ENCODE measurements around the gene CDH15. TPM values are rescaled to one million over a fixed set of nuclear protein-coding genes. Genes with fewer than 3 reads are reported as not detected.

Gene CDH15
- polyA plus RNA-seq, 1 donor from 2014 or later = not detected

- H3K9ac ChIP-seq (ENCODE audit: low read length) = no peak overlapping the region
- no peaks in the 10 kb centered on the region for H3K79me2 ChIP-seq (replicated peaks; ENCODE audit: insufficient read depth, low read length)
- H3K4me2 ChIP-seq (ENCODE audit: low read length) = no peak overlapping the region
- no peaks in the 10 kb centered on the region for H3K9me2 ChIP-seq (ENCODE audit: insufficient read depth, low read length)
- no peak for TF ChIP-seq TAF1 (IDR thresholded peaks at IDR 0.05; ENCODE audit: low read depth)
- no peak for TF ChIP-seq EP300 (conservative IDR thresholded peaks at IDR 0.05; ENCODE audit: poor library complexity, severe bottlenecking)
- no peak for TF ChIP-seq MXI1 (conservative IDR thresholded peaks at IDR 0.05; ENCODE audit: poor library complexity, severe bottlenecking)
- TF ChIP-seq RAD21 (conservative IDR thresholded peaks at IDR 0.05) = no peak
- no peak for TF ChIP-seq CTCF (IDR thresholded peaks at IDR 0.05; ENCODE audit: poor library complexity, severe bottlenecking)
- no peak for TF ChIP-seq SMC3 (conservative IDR thresholded peaks at IDR 0.05; ENCODE audit: poor library complexity)
- no peak for TF ChIP-seq EZH2 (IDR thresholded peaks at IDR 0.05; ENCODE audit: borderline replicate concordance, insufficient read depth, low read length, poor library complexity, severe bottlenecking)
- TF ChIP-seq POLR2AphosphoS5 (IDR thresholded peaks at IDR 0.05) = no peak
- TF ChIP-seq, protein P1, sequence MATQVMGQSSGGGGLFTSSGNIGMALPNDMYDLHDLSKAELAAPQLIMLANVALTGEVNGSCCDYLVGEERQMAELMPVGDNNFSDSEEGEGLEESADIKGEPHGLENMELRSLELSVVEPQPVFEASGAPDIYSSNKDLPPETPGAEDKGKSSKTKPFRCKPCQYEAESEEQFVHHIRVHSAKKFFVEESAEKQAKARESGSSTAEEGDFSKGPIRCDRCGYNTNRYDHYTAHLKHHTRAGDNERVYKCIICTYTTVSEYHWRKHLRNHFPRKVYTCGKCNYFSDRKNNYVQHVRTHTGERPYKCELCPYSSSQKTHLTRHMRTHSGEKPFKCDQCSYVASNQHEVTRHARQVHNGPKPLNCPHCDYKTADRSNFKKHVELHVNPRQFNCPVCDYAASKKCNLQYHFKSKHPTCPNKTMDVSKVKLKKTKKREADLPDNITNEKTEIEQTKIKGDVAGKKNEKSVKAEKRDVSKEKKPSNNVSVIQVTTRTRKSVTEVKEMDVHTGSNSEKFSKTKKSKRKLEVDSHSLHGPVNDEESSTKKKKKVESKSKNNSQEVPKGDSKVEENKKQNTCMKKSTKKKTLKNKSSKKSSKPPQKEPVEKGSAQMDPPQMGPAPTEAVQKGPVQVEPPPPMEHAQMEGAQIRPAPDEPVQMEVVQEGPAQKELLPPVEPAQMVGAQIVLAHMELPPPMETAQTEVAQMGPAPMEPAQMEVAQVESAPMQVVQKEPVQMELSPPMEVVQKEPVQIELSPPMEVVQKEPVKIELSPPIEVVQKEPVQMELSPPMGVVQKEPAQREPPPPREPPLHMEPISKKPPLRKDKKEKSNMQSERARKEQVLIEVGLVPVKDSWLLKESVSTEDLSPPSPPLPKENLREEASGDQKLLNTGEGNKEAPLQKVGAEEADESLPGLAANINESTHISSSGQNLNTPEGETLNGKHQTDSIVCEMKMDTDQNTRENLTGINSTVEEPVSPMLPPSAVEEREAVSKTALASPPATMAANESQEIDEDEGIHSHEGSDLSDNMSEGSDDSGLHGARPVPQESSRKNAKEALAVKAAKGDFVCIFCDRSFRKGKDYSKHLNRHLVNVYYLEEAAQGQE (IDR thresholded peaks at IDR 0.05; ENCODE audit: borderline replicate concordance) = no peak
- H2AFZ ChIP-seq (ENCODE audit: low read depth, low read length) = no peak overlapping the region
- no peak overlapping the region for H3K4me3 ChIP-seq (ENCODE audit: low read length)
- H3K36me3 ChIP-seq (ENCODE audit: insufficient read depth, low read length) = no peaks in the 10 kb centered on the region
- H3K27me3 ChIP-seq (ENCODE audit: insufficient read depth, low read depth, low read length) = no peaks in the 10 kb centered on the region
- H3K27ac ChIP-seq (ENCODE audit: low read length) = no peak overlapping the region
- no peaks in the 10 kb centered on the region for H4K20me1 ChIP-seq (ENCODE audit: insufficient read depth)
- no peaks in the 10 kb centered on the region for H3F3A ChIP-seq (ENCODE audit: insufficient read depth, low read length, poor library complexity, severe bottlenecking)
- no peaks in the 10 kb centered on the region for H3K9me3 ChIP-seq (ENCODE audit: low read length)
Measured at GRCh38 chr16:89210904-89211515, 39.5 kb downstream of the CDH15 start.

DNA sequence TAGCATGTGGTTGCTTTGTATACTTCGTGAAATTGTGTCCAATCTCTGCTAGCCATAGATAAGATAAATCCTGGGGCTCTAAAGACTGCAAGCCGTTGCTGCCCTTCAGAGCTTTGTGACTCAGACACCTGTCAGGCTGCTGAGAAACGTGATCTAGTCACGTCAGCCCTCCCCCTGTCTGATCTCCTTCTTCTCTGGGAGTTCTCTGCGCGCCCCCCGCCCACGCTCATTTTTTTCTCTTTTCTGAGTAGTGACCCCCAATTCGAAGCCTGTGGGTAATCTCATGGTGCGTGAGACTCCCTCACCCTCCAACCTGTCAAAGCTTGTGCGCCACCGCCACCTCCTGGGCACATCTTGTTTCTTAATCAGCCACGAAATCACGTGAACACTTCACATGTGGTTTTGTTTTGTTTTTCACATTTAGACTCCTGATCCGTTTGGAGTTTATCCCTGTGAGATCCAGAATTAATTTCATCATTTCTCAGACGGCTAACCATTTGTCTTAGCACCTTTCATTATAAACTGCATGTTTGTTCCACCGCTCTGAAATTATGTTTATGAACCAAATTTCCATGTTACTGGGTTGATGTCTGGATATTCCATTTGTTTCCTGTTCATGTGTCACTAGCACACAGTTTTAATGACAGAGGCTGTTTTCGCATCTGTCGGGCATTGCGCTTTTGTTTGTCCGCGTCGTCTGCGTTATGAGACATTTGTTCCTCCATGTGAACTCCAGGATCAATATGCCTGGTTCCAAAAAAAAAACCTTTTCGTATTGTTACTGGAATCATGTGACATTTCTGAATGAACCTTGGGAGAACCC is 45.0 kb downstream of the CDH15 start:
- Histone ChIP-seq H4K20me1 (ENCODE audit: insufficient read depth) (no peaks in the 10 kb centered on the region), H3K9me2 (ENCODE audit: insufficient read depth, low read length) (no peaks in the 10 kb centered on the region), H3K79me2 (replicated peaks; ENCODE audit: insufficient read depth, low read length) (peaks cover 9% of the 10 kb centered on the region), H2AFZ (ENCODE audit: low read depth, low read length) (peak overlapping the region; percentile 85), H3F3A (ENCODE audit: insufficient read depth, low read length, poor library complexity, severe bottlenecking) (peaks cover 4% of the 10 kb centered on the region), H3K9me3 (ENCODE audit: low read length) (no peaks in the 10 kb centered on the region), H3K9ac (ENCODE audit: low read length) (peak overlapping the region; percentile 91), H3K4me3 (ENCODE audit: low read length) (peak overlapping the region; percentile 96), H3K27ac (ENCODE audit: low read length) (peak overlapping the region; percentile 81), H3K36me3 (ENCODE audit: insufficient read depth, low read length) (peaks cover 3% of the 10 kb centered on the region), H3K4me2 (ENCODE audit: low read length) (peak overlapping the region; percentile 89), H3K27me3 (ENCODE audit: insufficient read depth, low read depth, low read length) (no peaks in the 10 kb centered on the region)
- TF ChIP-seq EZH2 (IDR thresholded peaks at IDR 0.05; ENCODE audit: borderline replicate concordance, insufficient read depth, low read length, poor library complexity, severe bottlenecking) (no peak), SMC3 (conservative IDR thresholded peaks at IDR 0.05; ENCODE audit: poor library complexity) (peak; percentile 93), EP300 (conservative IDR thresholded peaks at IDR 0.05; ENCODE audit: poor library complexity, severe bottlenecking) (peak; percentile 26), RAD21 (conservative IDR thresholded peaks at IDR 0.05) (peak; percentile 98), MXI1 (conservative IDR thresholded peaks at IDR 0.05; ENCODE audit: poor library complexity, severe bottlenecking) (peak; percentile 85), TAF1 (IDR thresholded peaks at IDR 0.05; ENCODE audit: low read depth) (no peak), CTCF (IDR thresholded peaks at IDR 0.05; ENCODE audit: poor library complexity, severe bottlenecking) (peak; percentile 97), POLR2AphosphoS5 (IDR thresholded peaks at IDR 0.05) (no peak)
- TF ChIP-seq, protein P1 (IDR thresholded peaks at IDR 0.05; ENCODE audit: borderline replicate concordance) = no peak

All from neural cell (in vitro differentiated cells).